H1 (cell line): Measurements from ENCODE around the gene SH3BP2. TPM values are rescaled to one million over a fixed set of nuclear protein-coding genes. Genes with fewer than 3 reads are reported as not detected.

Experiments
- CTCF ChIA-PET: fragments of 300-600 bp; sonication (Branson Sonifier 250); formaldehyde crosslinking; loops from one replicate; lab custom pipeline; 2021; ENCODE audit not compliant: partially characterized antibody; lab: Charles Lee
- POLR2A ChIA-PET: fragments of 300-600 bp; sonication (Branson Sonifier 250); formaldehyde crosslinking; loops from one replicate; lab custom pipeline; 2021; ENCODE audit warnings: inconsistent platforms; ENCODE audit not compliant: partially characterized antibody; lab: Charles Lee
- DNase-seq, 2 experiments: peaks; one replicate each; pipeline versions ENCODE4 v3.0.0 to v3.0.0-alpha.2; 2010 to 2022; ENCODE audit warnings: low spot score in 2 of 2, low read depth in 1 of 2, mixed read lengths in 1 of 2
- FAIRE-seq: peaks from 2 replicates; lab custom pipeline; 2011; peaks lifted over from hg19 to GRCh38; lab: Jason Lieb, UNC
- H2AFZ ChIP-seq: 2 replicates; pipeline ENCODE4 v1.8.1; 2012; ENCODE audit warnings: low read length, inconsistent platforms
- H2AK5ac ChIP-seq: 2 replicates; pipeline ENCODE4 v1.6.1; 2013; ENCODE audit warnings: low read depth, low read length
- H2BK120ac ChIP-seq: replicated peaks from 2 replicates; pipeline ENCODE3; 2013; ENCODE audit warnings: low read depth, low read length, inconsistent platforms
- H2BK12ac ChIP-seq: 2 replicates; pipeline ENCODE4 v1.6.1; 2013; ENCODE audit warnings: low read depth, low read length
- H2BK15ac ChIP-seq: 2 replicates; pipeline ENCODE4 v1.6.1; 2013; ENCODE audit warnings: low read length
- H2BK20ac ChIP-seq: 2 replicates; pipeline ENCODE4 v1.6.1; 2013; ENCODE audit warnings: low read length
- H2BK5ac ChIP-seq: 2 replicates; pipeline ENCODE4 v1.6.1; 2013; ENCODE audit warnings: low read depth, low read length
- H3K14ac ChIP-seq: 2 replicates; pipeline ENCODE4 v1.6.1; 2013; ENCODE audit warnings: inconsistent platforms; ENCODE audit not compliant: insufficient read length
- H3K18ac ChIP-seq: 2 replicates; pipeline ENCODE4 v1.6.1; 2013; ENCODE audit warnings: low read length; ENCODE audit errors: extremely low read depth
- H3K23ac ChIP-seq: 2 replicates; pipeline ENCODE4 v1.6.1; 2013; ENCODE audit warnings: inconsistent platforms; ENCODE audit not compliant: insufficient read length
- H3K23me2 ChIP-seq: 2 replicates; pipeline ENCODE4 v1.6.1; 2013; ENCODE audit warnings: low read depth, low read length
- H3K27ac ChIP-seq: 2 replicates; pipeline ENCODE4 v1.6.1; 2011; ENCODE audit warnings: low read depth, low read length, inconsistent platforms
- H3K27me3 ChIP-seq, 4 experiments: replicated peaks in 1 of 4; 1 replicate in 1 of 4; 2 replicates in 3 of 4; pipeline versions ENCODE4 v1.6.1 to v1.8.1; 2011 to 2013; ENCODE audit warnings: low read length in 3 of 4, mild to moderate bottlenecking in 3 of 4, inconsistent platforms in 2 of 4, mixed read lengths in 2 of 4, moderate library complexity in 1 of 4; ENCODE audit not compliant: control insufficient read depth in 3 of 4, insufficient read depth in 3 of 4; ENCODE audit errors: extremely low read depth in 1 of 4
- H3K36me3 ChIP-seq, 4 experiments: 2 replicates each; pipeline versions ENCODE4 v1.6.1 to v1.8.1; 2011 to 2013; ENCODE audit warnings: mild to moderate bottlenecking in 4 of 4, low read length in 3 of 4, moderate library complexity in 2 of 4, control low read depth in 1 of 4, inconsistent platforms in 1 of 4; ENCODE audit not compliant: insufficient read depth in 4 of 4, control insufficient read depth in 2 of 4
- H3K4ac ChIP-seq: replicated peaks from 2 replicates; pipeline ENCODE3; 2013; ENCODE audit warnings: low read length, low read depth, mixed read lengths, inconsistent platforms; ENCODE audit not compliant: insufficient read length
- H3K4me1 ChIP-seq, 4 experiments: replicated peaks in 1 of 4; 1 replicate in 1 of 4; 2 replicates in 3 of 4; pipeline versions ENCODE4 v1.6.1 to v1.8.1; 2011 to 2013; ENCODE audit warnings: low read length in 3 of 4, inconsistent platforms in 2 of 4, mixed read lengths in 1 of 4; ENCODE audit not compliant: insufficient read depth in 4 of 4, control insufficient read depth in 3 of 4
- H3K4me2 ChIP-seq, 2 experiments: 2 replicates each; pipeline versions ENCODE4 v1.6.1 to v1.8.1; 2011 to 2013; ENCODE audit warnings: low read depth in 2 of 2, low read length in 2 of 2, control low read depth in 1 of 2, inconsistent platforms in 1 of 2, mild to moderate bottlenecking in 1 of 2; ENCODE audit not compliant: insufficient read depth in 1 of 2
- H3K4me3 ChIP-seq, 4 experiments: fragments of 200-600, 300-600 bp in 1 of 4; sonication (generic), shearing (Covaris generic), sonication (Bioruptor Twin) in 1 of 4; 2 replicates each; pipeline versions ENCODE4 v1.5.1 to v1.8.1; 2011 to 2016; ENCODE audit warnings: low read length in 4 of 4, low read depth in 3 of 4, control low read depth in 2 of 4, inconsistent platforms in 2 of 4, mild to moderate bottlenecking in 2 of 4, mixed read lengths in 1 of 4, moderate library complexity in 1 of 4; ENCODE audit not compliant: insufficient read depth in 2 of 4; ENCODE audit errors: extremely low read depth in 1 of 4
- H3K56ac ChIP-seq: replicated peaks from 2 replicates; pipeline ENCODE3; 2013; ENCODE audit warnings: low read depth, mild to moderate bottlenecking, mixed read lengths, low read length, inconsistent platforms; ENCODE audit not compliant: insufficient read length
- H3K79me1 ChIP-seq: 2 replicates; pipeline ENCODE4 v1.6.1; 2013; ENCODE audit warnings: low read depth, low read length, control low read depth
- H3K79me2 ChIP-seq, 2 experiments: 2 replicates each; pipeline versions ENCODE4 v1.6.1 to v1.8.1; 2012 to 2013; ENCODE audit warnings: low read length in 2 of 2, mild to moderate bottlenecking in 2 of 2, inconsistent platforms in 1 of 2; ENCODE audit not compliant: insufficient read depth in 2 of 2, control insufficient read depth in 1 of 2
- H3K9ac ChIP-seq, 4 experiments: replicated peaks in 1 of 4; 1 replicate in 1 of 4; 2 replicates in 3 of 4; pipeline versions ENCODE4 v1.6.1 to v1.8.1; 2011 to 2013; ENCODE audit warnings: low read depth in 3 of 4, low read length in 3 of 4, control low read depth in 2 of 4, mild to moderate bottlenecking in 2 of 4, moderate library complexity in 2 of 4, inconsistent platforms in 1 of 4; ENCODE audit errors: extremely low read depth in 1 of 4
- H3K9me3 ChIP-seq, 2 experiments: 2 replicates each; pipeline versions ENCODE4 v1.6.1 to v1.8.1; 2012 to 2013; ENCODE audit warnings: mild to moderate bottlenecking in 2 of 2, moderate library complexity in 2 of 2, control low read depth in 1 of 2, inconsistent platforms in 1 of 2, low read depth in 1 of 2, low read length in 1 of 2, mixed read lengths in 1 of 2; ENCODE audit not compliant: insufficient read depth in 2 of 2
- H4K20me1 ChIP-seq, 2 experiments: replicated peaks in 1 of 2; 2 replicates each; pipeline versions ENCODE3 to v1.8.1; 2011 to 2013; ENCODE audit warnings: inconsistent platforms in 2 of 2, low read length in 2 of 2, mild to moderate bottlenecking in 1 of 2; ENCODE audit not compliant: insufficient read depth in 2 of 2, control insufficient read depth in 1 of 2
- H4K5ac ChIP-seq: 2 replicates; pipeline ENCODE4 v1.6.1; 2013; ENCODE audit warnings: low read length, low read depth, mixed read lengths, inconsistent platforms; ENCODE audit not compliant: insufficient read length
- H4K8ac ChIP-seq: 2 replicates; pipeline ENCODE4 v1.8.0; 2013; ENCODE audit warnings: mild to moderate bottlenecking, moderate library complexity, low read length, inconsistent platforms; ENCODE audit not compliant: insufficient read depth; ENCODE audit errors: extremely low read depth
- H4K91ac ChIP-seq: replicated peaks from 2 replicates; pipeline ENCODE3; 2013; ENCODE audit warnings: low read length, mixed read lengths, inconsistent platforms; ENCODE audit not compliant: insufficient read length
- CBX5 ChIP-seq: fragments of 300-800, 300-1000 bp; sonication (generic); IDR thresholded peaks from 2 replicates; pipeline ENCODE4 v1.7.1; 2016; ENCODE audit warnings: antibody characterized with exemption, low read length, low read depth
- CHD1 ChIP-seq: IDR thresholded peaks from 2 replicates; pipeline ENCODE4 v1.6.1; 2012; ENCODE audit warnings: low read depth, low read length, improper control_type of control experiment
- FOSL1 ChIP-seq: IDR thresholded peaks from 2 replicates; pipeline ENCODE4 v1.6.1; 2011; ENCODE audit warnings: mild to moderate bottlenecking, low read depth, low read length, moderate library complexity; ENCODE audit not compliant: insufficient read depth
- JUN ChIP-seq: IDR thresholded peaks from 2 replicates; pipeline ENCODE4 v1.6.1; 2011; ENCODE audit warnings: low read depth, mild to moderate bottlenecking, improper control_type of control experiment, low read length
- KDM4A ChIP-seq: IDR thresholded peaks from one replicate; pipeline ENCODE4 v1.7.1; 2012; ENCODE audit warnings: low read depth, mild to moderate bottlenecking, moderate library complexity, low read length, inconsistent platforms; ENCODE audit not compliant: severe bottlenecking
- MAFK ChIP-seq: IDR thresholded peaks from 2 replicates; pipeline ENCODE4 v1.6.1; 2012; ENCODE audit warnings: low read depth, mild to moderate bottlenecking, improper control_type of control experiment, low read length
- NRF1 ChIP-seq: IDR thresholded peaks from 2 replicates; pipeline ENCODE4 v1.6.1; 2011; ENCODE audit warnings: mild to moderate bottlenecking, low read depth, low read length, improper control_type of control experiment
- SP1 ChIP-seq: IDR thresholded peaks from 2 replicates; pipeline ENCODE4 v1.6.1; 2011; ENCODE audit warnings: low read depth, low read length
- SRF ChIP-seq: IDR thresholded peaks from 2 replicates; pipeline ENCODE4 v1.6.1; 2011; ENCODE audit warnings: mild to moderate bottlenecking, low read depth, low read length, moderate library complexity
- WGBS, 2 experiments: shearing (Covaris generic) in 1 of 2; methylation state at CpG; one replicate each; pipeline versions ENCODE4 v1.1.6 to v1.1.7; 2013 to 2015; ENCODE audit warnings: low lambda C conversion rate in 2 of 2, mixed read lengths in 2 of 2, inconsistent platforms in 1 of 2, low coverage in 1 of 2, missing lambda C conversion rate in 1 of 2; ENCODE audit not compliant: insufficient replicate concordance in 2 of 2, insufficient coverage in 1 of 2, insufficient read length in 1 of 2; ENCODE audit errors: extremely low coverage in 1 of 2, missing lambda C conversion rate in 1 of 2; 5-methylcytosine and 5-hydroxymethylcytosine counted together
- polyA plus RNA-seq, 7 experiments: library from polyadenylated mRNA; depleted of rRNA in 3 of 7; stranded (reverse) in 5 of 7; unstranded in 2 of 7; fragments of >200 nt in 5 of 7; fragments of 200-250 nt in 2 of 7; gene quantifications; 1 replicate in 5 of 7; 2 replicates in 1 of 7; 4 replicates in 1 of 7; pipeline versions ENCODE4 v1.2.1 to v1.2.3, GENCODE V29; 2011 to 2013; ENCODE audit warnings: missing spikeins in 2 of 7, mixed read lengths in 2 of 7
- total RNA-seq: library from RNA; stranded (reverse); fragmentation: NEBNext Ultra II Directional; extraction: Animal tissue kit (Norgen Biotek cat#: 25700); gene quantifications from 2 replicates; pipeline ENCODE4 v1.2.1, GENCODE V29; 2021

Gene SH3BP2
- total and polyA plus RNA-seq, 2 of the 8 experiments (the other 6 are each of a cell fraction or from before 2014, with no cell fraction given): 27.4 to 31.4 TPM

GRCh38 chr4:2788532-2789103 lies 4.3 kb upstream of the SH3BP2 start:
- no peak for FAIRE-seq
- peak overlapping the region; percentile 14; the same call in 1 of the 2 replicates for H2BK12ac ChIP-seq
- no peak overlapping the region for H3K4ac ChIP-seq
- H4K91ac ChIP-seq: peak overlapping the region; percentile 47
- no peak overlapping the region for H2BK5ac ChIP-seq
- peaks cover 0 to 11% (median 6%) of the 10 kb centered on the region in 4 experiments; a peak in 5 of 7 replicates for H3K27me3 ChIP-seq
- H3K18ac ChIP-seq: no peak overlapping the region; the same call in 1 of the 2 replicates
- no peak overlapping the region for H3K27ac ChIP-seq
- H3K9me3 ChIP-seq: no peaks in the 10 kb centered on the region; a peak in 1 of 4 replicates
- no peaks in the 10 kb centered on the region for H3K79me2 ChIP-seq
- no peak overlapping the region for H2BK120ac ChIP-seq
- no peak for DNase-seq
- no peak overlapping the region for H3K23ac ChIP-seq
- ChIA-PET POLR2A (no interaction called here), CTCF (no interaction called here)
- H2BK15ac ChIP-seq: no peak overlapping the region
- 91% methylated on average over 4 of the region's 4 CpGs; no CpG with 5 or more reads in 1 of the 2 experiments for whole genome bisulfite sequencing, 2 experiments
- H3K56ac ChIP-seq: no peak overlapping the region
- H3K14ac ChIP-seq: no peak overlapping the region
- H3K4me2 ChIP-seq: no peak overlapping the region
- no peak overlapping the region for H3K9ac ChIP-seq
- no peaks in the 10 kb centered on the region for H3K36me3 ChIP-seq
- H4K8ac ChIP-seq: no peak overlapping the region; the same call in 1 of the 2 replicates
- H3K23me2 ChIP-seq: no peaks in the 10 kb centered on the region; the same call in none of the 2 replicates
- H2BK20ac ChIP-seq: no peak overlapping the region; the same call in 1 of the 2 replicates
- H3K4me3 ChIP-seq: no peak overlapping the region
- no peaks in the 10 kb centered on the region for H4K20me1 ChIP-seq
- H3K4me1 ChIP-seq: peaks cover 0 to 13% (median 8%) of the 10 kb centered on the region in 4 experiments; a peak in 5 of 7 replicates
- no peak overlapping the region for H2AFZ ChIP-seq
- H2AK5ac ChIP-seq: no peak overlapping the region; the same call in 1 of the 2 replicates
- no peak overlapping the region for H4K5ac ChIP-seq
- H3K79me1 ChIP-seq: no peaks in the 10 kb centered on the region
- TF ChIP-seq FOSL1 (no peak), SP1 (no peak), CHD1 (no peak), MAFK (no peak), JUN (no peak), CBX5 (no peak), SRF (no peak), NRF1 (no peak), KDM4A (no peak)
